ENCODE results near the gene OTULIN.

Gene OTULIN

GRCh38 chr5:14664270-14665100 lies at the start of gene OTULIN:
Gene OTULIN, plus strand, starts transcription at chr5:14664718. Its CDS starts 108 bp downstream, at chr5:14664826.
- peak; percentile 97 for DNase-seq (ENCODE audit: low read depth)
- no peak for TF ChIP-seq CTCF (IDR thresholded peaks at IDR 0.05; ENCODE audit: low read depth, low read length)
- TF ChIP-seq POLR2A (IDR thresholded peaks at IDR 0.05; ENCODE audit: extremely low read depth, insufficient read length): peak; percentile 91
- peak; percentile 94 for TF ChIP-seq MAX (IDR thresholded peaks at IDR 0.05; ENCODE audit: low read depth, low read length)
- peak; percentile 75; the same call in 1 of the 2 replicates for TF ChIP-seq MYC (IDR thresholded peaks at IDR 0.05; ENCODE audit: low read depth, low read length)
- H3K4me3 ChIP-seq (ENCODE audit: low read depth, low read length): peak within 1 kb of the TSS; percentile 87

GRCh38 chr5:14615365-14615764 lies 49.2 kb upstream of the OTULIN start:
- H3K4me3 ChIP-seq (ENCODE audit: low read depth, low read length): no peak overlapping the region
- TF ChIP-seq POLR2A (IDR thresholded peaks at IDR 0.05; ENCODE audit: extremely low read depth, insufficient read length): no peak
- TF ChIP-seq MAX (IDR thresholded peaks at IDR 0.05; ENCODE audit: low read depth, low read length): no peak
- TF ChIP-seq MYC (IDR thresholded peaks at IDR 0.05; ENCODE audit: low read depth, low read length): no peak
- TF ChIP-seq CTCF (IDR thresholded peaks at IDR 0.05; ENCODE audit: low read depth, low read length): no peak
- DNase-seq (ENCODE audit: low read depth): no peak

- no peak overlapping the region for H3K4me3 ChIP-seq (ENCODE audit: low read depth, low read length)
- DNase-seq (ENCODE audit: low read depth): no peak
- TF ChIP-seq MAX (IDR thresholded peaks at IDR 0.05; ENCODE audit: low read depth, low read length): no peak
- no peak for TF ChIP-seq CTCF (IDR thresholded peaks at IDR 0.05; ENCODE audit: low read depth, low read length)
- no peak for TF ChIP-seq POLR2A (IDR thresholded peaks at IDR 0.05; ENCODE audit: extremely low read depth, insufficient read length)
- no peak for TF ChIP-seq MYC (IDR thresholded peaks at IDR 0.05; ENCODE audit: low read depth, low read length)
Observed at GRCh38 chr5:14617441-14617840, 47.1 kb upstream of the OTULIN start.

GRCh38 chr5:14627270-14627669 lies 37.2 kb upstream of the OTULIN start:
- no peak overlapping the region for H3K4me3 ChIP-seq (ENCODE audit: low read depth, low read length)
- DNase-seq (ENCODE audit: low read depth): no peak
- TF ChIP-seq MAX (IDR thresholded peaks at IDR 0.05; ENCODE audit: low read depth, low read length) (no peak), CTCF (IDR thresholded peaks at IDR 0.05; ENCODE audit: low read depth, low read length) (no peak), MYC (IDR thresholded peaks at IDR 0.05; ENCODE audit: low read depth, low read length) (no peak), POLR2A (IDR thresholded peaks at IDR 0.05; ENCODE audit: extremely low read depth, insufficient read length) (no peak)

GRCh38 chr5:14628346-14628745 lies 36.2 kb upstream of the OTULIN start:
- H3K4me3 ChIP-seq (ENCODE audit: low read depth, low read length): no peak overlapping the region
- DNase-seq (ENCODE audit: low read depth): peak; percentile 63
- no peak for TF ChIP-seq POLR2A (IDR thresholded peaks at IDR 0.05; ENCODE audit: extremely low read depth, insufficient read length)
- no peak for TF ChIP-seq MAX (IDR thresholded peaks at IDR 0.05; ENCODE audit: low read depth, low read length)
- TF ChIP-seq MYC (IDR thresholded peaks at IDR 0.05; ENCODE audit: low read depth, low read length): no peak
- no peak for TF ChIP-seq CTCF (IDR thresholded peaks at IDR 0.05; ENCODE audit: low read depth, low read length)
